Calu3 (cell line): ENCODE measurements around the gene PCED1B. TPM values are rescaled to one million over a fixed set of nuclear protein-coding genes. Genes with fewer than 3 reads are reported as not detected.

Source experiments
- BruUV-seq: library from RNA; stranded (reverse); fragments of 400-500 nt; replicated peaks from 2 replicates; lab custom pipeline; 2021; lab: Mats Ljungman, UMichigan
- CTCF ChIA-PET: fragments of 300-600 bp; sonication (Branson Sonifier 250); formaldehyde crosslinking; loops from one replicate; lab custom pipeline; 2022; ENCODE audit warnings: antibody characterized with exemption; lab: Charles Lee
- DNase-seq: peaks from one replicate; pipeline ENCODE4 v3.0.0; 2022
- H3K27ac Mint-ChIP-seq: one replicate; pipeline ENCODE4 v1.8.0; 2022; ENCODE audit warnings: mixed read lengths; ENCODE audit not compliant: unreplicated experiment
- H3K27me3 Mint-ChIP-seq: one replicate; pipeline ENCODE4 v1.8.0; 2022; ENCODE audit warnings: mixed read lengths; ENCODE audit not compliant: unreplicated experiment
- H3K36me3 Mint-ChIP-seq: one replicate; pipeline ENCODE4 v1.8.0; 2022; ENCODE audit warnings: mild to moderate bottlenecking, moderate library complexity, mixed read lengths; ENCODE audit not compliant: insufficient read depth, unreplicated experiment
- H3K4me1 Mint-ChIP-seq: one replicate; pipeline ENCODE4 v1.8.0; 2022; ENCODE audit warnings: mild to moderate bottlenecking, low read depth, mixed read lengths; ENCODE audit not compliant: unreplicated experiment
- H3K4me3 Mint-ChIP-seq: one replicate; pipeline ENCODE4 v1.8.0; 2022; ENCODE audit warnings: mild to moderate bottlenecking, low read depth, moderate library complexity, mixed read lengths; ENCODE audit not compliant: unreplicated experiment
- H3K9me3 Mint-ChIP-seq: one replicate; pipeline ENCODE4 v1.8.0; 2022; ENCODE audit warnings: low read depth, mixed read lengths; ENCODE audit not compliant: unreplicated experiment
- intact Hi-C: fragments of 100-400 bp; cut with micrococcal nuclease; formaldehyde crosslinking; loops from one replicate; pipeline ENCODE4 v1.10.0; 2022; ENCODE audit not compliant: unreplicated experiment
- total RNA-seq: library from RNA; stranded (reverse); gene quantifications from 2 replicates; pipeline ENCODE4 v1.2.3, GENCODE V29; 2022
- TF ChIP-seq, protein P1 (sequence below): fragments of 200-600 bp; IDR thresholded peaks from one replicate; pipeline ENCODE4 v1.8.0; 2022; ENCODE audit warnings: antibody characterized with exemption; ENCODE audit not compliant: unreplicated experiment

The PCED1B gene
- total RNA-seq, 1 experiment from 2014 or later = 4.1 TPM

- Mint-ChIP-seq H3K4me1 (peaks cover 17% of the 10 kb centered on the region), H3K4me3 (no peak overlapping the region), H3K27me3 (no peaks in the 10 kb centered on the region), H3K36me3 (peaks cover 5% of the 10 kb centered on the region), H3K9me3 (no peaks in the 10 kb centered on the region), H3K27ac (no peak overlapping the region)
- no TSS peak for BruUV-seq
- intact Hi-C loops = no loop called here
- CTCF ChIA-PET = no interaction called here
- TF ChIP-seq, protein P1, sequence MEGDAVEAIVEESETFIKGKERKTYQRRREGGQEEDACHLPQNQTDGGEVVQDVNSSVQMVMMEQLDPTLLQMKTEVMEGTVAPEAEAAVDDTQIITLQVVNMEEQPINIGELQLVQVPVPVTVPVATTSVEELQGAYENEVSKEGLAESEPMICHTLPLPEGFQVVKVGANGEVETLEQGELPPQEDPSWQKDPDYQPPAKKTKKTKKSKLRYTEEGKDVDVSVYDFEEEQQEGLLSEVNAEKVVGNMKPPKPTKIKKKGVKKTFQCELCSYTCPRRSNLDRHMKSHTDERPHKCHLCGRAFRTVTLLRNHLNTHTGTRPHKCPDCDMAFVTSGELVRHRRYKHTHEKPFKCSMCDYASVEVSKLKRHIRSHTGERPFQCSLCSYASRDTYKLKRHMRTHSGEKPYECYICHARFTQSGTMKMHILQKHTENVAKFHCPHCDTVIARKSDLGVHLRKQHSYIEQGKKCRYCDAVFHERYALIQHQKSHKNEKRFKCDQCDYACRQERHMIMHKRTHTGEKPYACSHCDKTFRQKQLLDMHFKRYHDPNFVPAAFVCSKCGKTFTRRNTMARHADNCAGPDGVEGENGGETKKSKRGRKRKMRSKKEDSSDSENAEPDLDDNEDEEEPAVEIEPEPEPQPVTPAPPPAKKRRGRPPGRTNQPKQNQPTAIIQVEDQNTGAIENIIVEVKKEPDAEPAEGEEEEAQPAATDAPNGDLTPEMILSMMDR = no peak
- DNase-seq = no peak
Observed at GRCh38 chr12:47100160-47100559, 20.7 kb downstream of the PCED1B start.

DNA sequence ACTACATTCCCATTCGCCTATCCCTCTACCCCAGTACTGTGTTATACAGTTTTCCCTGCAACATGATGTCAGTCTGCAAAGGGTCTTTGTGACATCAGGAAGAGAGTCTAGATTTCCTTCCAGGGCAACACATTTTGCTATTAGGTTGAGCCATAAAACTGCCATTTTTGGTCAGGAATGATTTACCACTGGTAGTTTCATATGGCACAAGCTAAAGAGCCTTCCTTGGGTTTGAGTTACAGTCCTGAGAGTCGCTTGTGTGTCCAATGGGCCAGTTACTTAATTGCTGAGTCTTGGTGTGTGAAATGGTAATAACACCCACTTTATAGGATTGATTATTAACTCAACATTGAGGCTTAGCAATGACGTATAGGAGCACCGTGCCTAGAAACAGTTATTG, 23.0 kb downstream of the PCED1B start:
- BruUV-seq = no TSS peak
- CTCF ChIA-PET = no interaction called here
- H3K27ac Mint-ChIP-seq = no peak overlapping the region

DNA sequence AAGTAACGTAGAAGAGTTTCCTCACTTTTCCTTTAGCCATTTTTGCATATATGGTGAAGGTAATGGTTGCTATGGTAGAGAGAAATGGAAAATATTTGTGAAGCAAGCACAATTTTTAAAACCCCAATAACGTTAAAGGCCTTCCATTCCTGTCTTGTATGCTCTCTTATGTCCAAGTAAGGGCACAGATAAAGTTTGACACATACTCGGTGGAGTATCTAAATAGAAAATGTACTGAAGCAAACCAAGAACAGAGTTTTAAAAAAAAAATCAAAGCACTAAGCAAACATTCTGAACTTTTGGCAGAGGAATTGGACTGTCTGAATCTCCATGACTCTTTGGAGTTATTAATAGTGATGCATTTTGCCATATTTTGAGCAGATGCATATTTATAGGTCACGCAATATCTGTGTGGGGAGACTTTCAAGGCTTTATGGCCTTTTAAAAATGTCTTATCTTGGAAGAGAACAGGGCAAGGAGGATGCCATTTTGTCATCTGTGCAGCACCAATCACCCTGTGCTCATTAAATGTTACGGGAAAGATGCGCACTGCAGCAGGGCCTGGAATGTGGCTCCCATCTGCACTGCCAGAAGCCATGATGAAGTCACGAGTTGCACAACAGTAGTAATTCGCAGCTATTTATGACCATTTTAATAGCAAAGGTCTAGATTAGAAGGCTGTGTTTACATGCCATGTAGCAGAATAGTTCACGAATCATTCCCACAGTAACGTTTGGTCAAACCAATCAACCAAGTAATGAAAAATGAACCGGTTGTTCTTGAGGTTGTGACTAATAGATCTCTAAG, 23.6 kb downstream of the PCED1B start:
- Mint-ChIP-seq H3K4me1 (no peaks in the 10 kb centered on the region), H3K9me3 (no peaks in the 10 kb centered on the region), H3K4me3 (no peak overlapping the region), H3K36me3 (no peaks in the 10 kb centered on the region), H3K27me3 (no peaks in the 10 kb centered on the region), H3K27ac (no peak overlapping the region)
- TF ChIP-seq, protein P1 = no peak
- DNase-seq = no peak
- BruUV-seq = no TSS peak
- intact Hi-C loops = no loop called here
- CTCF ChIA-PET = no interaction called here

More for the DNA sequence above, 23.0 kb downstream of the PCED1B start:
- Mint-ChIP-seq H3K36me3 (no peaks in the 10 kb centered on the region), H3K4me1 (peaks cover 3% of the 10 kb centered on the region), H3K27me3 (no peaks in the 10 kb centered on the region), H3K4me3 (no peak overlapping the region), H3K9me3 (no peaks in the 10 kb centered on the region)
- TF ChIP-seq, protein P1 = no peak
- no peak for DNase-seq
- intact Hi-C loops = no loop called here

- TF ChIP-seq, protein P1 = no peak
- Mint-ChIP-seq H3K27me3 (no peaks in the 10 kb centered on the region), H3K9me3 (no peaks in the 10 kb centered on the region), H3K36me3 (no peaks in the 10 kb centered on the region), H3K4me3 (no peak overlapping the region), H3K4me1 (no peaks in the 10 kb centered on the region), H3K27ac (no peak overlapping the region)
- no peak for DNase-seq
- intact Hi-C loops = no loop called here
- CTCF ChIA-PET = no interaction called here
- BruUV-seq = no TSS peak
Observed at GRCh38 chr12:47105914-47106674, 26.7 kb downstream of the PCED1B start.
